HepG2 (cell line): ENCODE data around the gene OVAAL. TPM values are rescaled to one million over a fixed set of nuclear protein-coding genes. Genes with fewer than 3 reads are reported as not detected.
"Not testable (repeated sequence)": the region's sequence is repeated elsewhere in the genome, so short reads cannot be mapped to it uniquely, and the experiment has no call there.

ENCODE experiments used
- ATAC-seq: fragments of 200-7000 bp; cut with Tn5 transposase; 3 replicates; pipeline ENCODE4 v1.9.1; 2020; ENCODE audit warnings: mild to moderate bottlenecking, moderate library complexity
- BruUV-seq: library from RNA; stranded (reverse); fragments of 400-500 nt; replicated peaks from 2 replicates; lab custom pipeline; 2021; lab: Mats Ljungman, UMichigan
- CTCF ChIA-PET: fragments of 300-600 bp; formaldehyde crosslinking; extraction: SDS; loops from one replicate; lab custom pipeline; 2021; ENCODE audit warnings: low total read pairs, inconsistent platforms, low intra/inter-chr PET ratio; lab: Yijun Ruan, JAX
- POLR2A ChIA-PET: fragments of 350-600 bp; sonication (Branson Sonifier 250); formaldehyde crosslinking; loops from one replicate; lab custom pipeline; 2020; ENCODE audit warnings: antibody characterized with exemption, inconsistent platforms; lab: Yijun Ruan, JAX
- DNase-seq: peaks from one replicate; pipeline ENCODE4 v3.0.0-alpha.2; 2015; ENCODE audit warnings: low spot score
- FAIRE-seq: peaks from 3 replicates; lab custom pipeline; 2011; peaks lifted over from hg19 to GRCh38; lab: Jason Lieb, UNC
- H2AFZ ChIP-seq: one replicate; pipeline ENCODE4 v1.6.1; 2011; ENCODE audit warnings: low read length, inconsistent platforms
- H3K27ac ChIP-seq: fragments of 300-600 bp; 3 replicates; pipeline ENCODE4 v1.8.0; 2011; ENCODE audit warnings: mixed run types, mild to moderate bottlenecking, mixed read lengths, low read length, inconsistent platforms; ENCODE audit not compliant: insufficient read depth; ENCODE audit errors: extremely low read length
- H3K27me3 ChIP-seq, 2 experiments: fragments of 200-600 bp in 1 of 2; 2 replicates in 1 of 2; 3 replicates in 1 of 2; pipeline versions ENCODE4 v1.6.0 to v1.8.0; 2011; ENCODE audit warnings: low read length in 2 of 2, mild to moderate bottlenecking in 2 of 2, moderate library complexity in 2 of 2, inconsistent platforms in 1 of 2; ENCODE audit not compliant: insufficient read depth in 2 of 2, control insufficient read depth in 1 of 2
- H3K36me3 ChIP-seq, 2 experiments: fragments of 200-600 bp in 1 of 2; replicated peaks in 1 of 2; 2 replicates in 1 of 2; 3 replicates in 1 of 2; pipeline versions ENCODE4 v1.5.1 to v1.8.0; 2011; ENCODE audit warnings: low read length in 2 of 2, inconsistent platforms in 1 of 2; ENCODE audit not compliant: insufficient read depth in 2 of 2, control insufficient read depth in 1 of 2
- H3K4me1 ChIP-seq: 2 replicates; pipeline ENCODE4 v1.5.1; 2012; ENCODE audit warnings: low read length, inconsistent platforms; ENCODE audit not compliant: insufficient read depth
- H3K4me2 ChIP-seq: 2 replicates; pipeline ENCODE4 v1.6.0; 2011; ENCODE audit warnings: low read depth, low read length, inconsistent platforms
- H3K4me3 ChIP-seq, 3 experiments: fragments of 200-600 bp in 1 of 3; sonication (generic), shearing (Covaris generic) in 1 of 3; replicated peaks in 1 of 3; 2 replicates each; pipeline ENCODE4 v1.5.1; 2011 to 2016; ENCODE audit warnings: low read length in 3 of 3, inconsistent platforms in 2 of 3, low read depth in 2 of 3, mild to moderate bottlenecking in 2 of 3, control low read depth in 1 of 3, mixed read lengths in 1 of 3; ENCODE audit not compliant: insufficient read depth in 1 of 3
- H3K79me2 ChIP-seq: one replicate; pipeline ENCODE4 v1.6.1; 2011; ENCODE audit warnings: low read length, inconsistent platforms; ENCODE audit not compliant: insufficient read depth
- H3K9ac ChIP-seq: 2 replicates; pipeline ENCODE4 v1.6.0; 2011; ENCODE audit warnings: mild to moderate bottlenecking, low read depth, low read length, inconsistent platforms; ENCODE audit not compliant: insufficient read depth
- H3K9me3 ChIP-seq: 2 replicates; pipeline ENCODE4 v1.5.1; 2012; ENCODE audit warnings: mild to moderate bottlenecking, low read length
- H4K20me1 ChIP-seq: 2 replicates; pipeline ENCODE4 v1.6.0; 2011; ENCODE audit warnings: inconsistent platforms, mild to moderate bottlenecking, low read length, moderate library complexity; ENCODE audit not compliant: insufficient read depth
- MAFF ChIP-seq: IDR thresholded peaks from 2 replicates; pipeline ENCODE4 v1.6.1; 2011; ENCODE audit warnings: low read depth, low read length, improper control_type of control experiment
- MAFK ChIP-seq, 2 experiments: IDR thresholded peaks in 1 of 2; conservative IDR thresholded peaks in 1 of 2; 2 replicates each; pipeline ENCODE4 v1.6.1; 2011; ENCODE audit warnings: improper control_type of control experiment in 2 of 2, low read length in 2 of 2
- MLXIP ChIP-seq: sonication (generic); formaldehyde crosslinking; IDR thresholded peaks from 2 replicates; pipeline ENCODE4 v1.9.0; 2021; ENCODE audit warnings: missing genetic modification reagents, borderline replicate concordance
- WGBS: methylation state at CpG from one replicate; pipeline ENCODE4 v1.1.6; 2017; ENCODE audit warnings: low lambda C conversion rate; 5-methylcytosine and 5-hydroxymethylcytosine counted together
- in situ Hi-C: cut with HindIII; loops from 2 replicates; pipeline ENCODE4 v1.10.0; 2017; ENCODE audit warnings: low pct_unique_long_range_greater_than_20kb; ENCODE audit not compliant: extremely low pct_ligation_motif_present
- intact Hi-C: fragments of 100-400 bp; cut with micrococcal nuclease; formaldehyde crosslinking; loops from one replicate; pipeline ENCODE4 v1.10.0; 2022; ENCODE audit not compliant: unreplicated experiment
- polyA plus RNA-seq, 8 experiments: library from polyadenylated mRNA; depleted of rRNA in 3 of 8; stranded (reverse) in 7 of 8; unstranded in 1 of 8; fragments of >200 nt; fragmentation: Illumina TruSeq in 4 of 8; extraction: Trizol in 4 of 8; gene quantifications; 2 replicates each; pipeline versions ENCODE4 v1.2.1 to v1.2.3, GENCODE V29; 2011 to 2016; ENCODE audit warnings: low read depth in 4 of 8, missing spikeins in 1 of 8, mixed read lengths in 1 of 8; ENCODE audit not compliant: insufficient read depth in 1 of 8
- total RNA-seq, 5 experiments: library from RNA; depleted of rRNA; stranded (reverse); fragments of >200 nt; fragmentation: Illumina TruSeq; extraction: Trizol; gene quantifications; 2 replicates each; pipeline ENCODE4 v1.2.3, GENCODE V29; 2016; ENCODE audit warnings: low read depth in 1 of 5

The OVAAL gene
- total and polyA plus RNA-seq, 2 of the 13 experiments (the other 11 are each of a cell fraction or from before 2014, with no cell fraction given), result 0.04 TPM; not detected in 1

- ChIA-PET POLR2A (no interaction called here), CTCF (no interaction called here)
- no peak for ATAC-seq
- no peaks in the 10 kb centered on the region for H4K20me1 ChIP-seq
- no peak overlapping the region for H2AFZ ChIP-seq
- no peaks in the 10 kb centered on the region for H3K79me2 ChIP-seq
- in situ Hi-C loops, result no loop called here
- no peak for DNase-seq
- no peaks in the 10 kb centered on the region for H3K4me1 ChIP-seq
- no peak overlapping the region for H3K27ac ChIP-seq
- H3K9ac ChIP-seq, result no peak overlapping the region
- no peak overlapping the region for H3K4me2 ChIP-seq
- H3K36me3 ChIP-seq, result no peaks in the 10 kb centered on the region
- 33% methylated on average over 1 of the region's 1 CpG for WGBS
- FAIRE-seq, result no peak
- no peaks in the 10 kb centered on the region for H3K9me3 ChIP-seq
- no peaks in the 10 kb centered on the region; a peak in 2 of 5 replicates for H3K27me3 ChIP-seq
- no peak overlapping the region for H3K4me3 ChIP-seq
- intact Hi-C loops, result no loop called here
- peak; percentile 77 to 85 for TF ChIP-seq MAFK (conservative IDR thresholded peaks at IDR 0.05 in 1 of 2, IDR thresholded peaks at IDR 0.05 in 1 of 2; ENCODE audit: low read length in 2 of 2)
- no peak for TF ChIP-seq MLXIP (CRISPR knock-in tag)
- TF ChIP-seq MAFF, result peak; percentile 63
- no TSS peak for BruUV-seq
These were observed 6.8 kb upstream of the OVAAL start for GRCh38 chr1:180551997-180552396.

GRCh38 chr1:180553046-180553445 lies 5.7 kb upstream of the OVAAL start:
- H3K79me2 ChIP-seq, H2AFZ ChIP-seq, H3K36me3 ChIP-seq, H4K20me1 ChIP-seq, H3K4me3 ChIP-seq, BruUV-seq, ATAC-seq, CTCF ChIA-PET, FAIRE-seq, H3K4me2 ChIP-seq, POLR2A ChIA-PET, DNase-seq, H3K9me3 ChIP-seq, intact Hi-C loops, H3K4me1 ChIP-seq, H3K9ac ChIP-seq, in situ Hi-C loops, H3K27me3 ChIP-seq, H3K27ac ChIP-seq: not testable (repeated sequence)
- 24% methylated on average over 2 of the region's 2 CpGs for WGBS
